Trophoblast cell (in vitro differentiated cells and primary cell): ENCODE results near the gene MYLK.

Experiments
- DNase-seq, 2 donors: peaks; one replicate each; pipeline ENCODE4 v3.0.0-alpha.2; 2016
- H2AFZ ChIP-seq: 2 replicates; pipeline ENCODE4 v1.6.1; 2013; ENCODE audit warnings: low read length, moderate library complexity, mild to moderate bottlenecking; ENCODE audit not compliant: insufficient read depth, poor library complexity
- H2AK5ac ChIP-seq: 2 replicates; pipeline ENCODE4 v1.6.1; 2013; ENCODE audit warnings: mild to moderate bottlenecking, low read length
- H2BK120ac ChIP-seq: 2 replicates; pipeline ENCODE4 v1.6.1; 2013; ENCODE audit warnings: low read length, mild to moderate bottlenecking, moderate library complexity; ENCODE audit not compliant: insufficient read depth, poor library complexity
- H2BK12ac ChIP-seq: 2 replicates; pipeline ENCODE4 v1.6.1; 2013; ENCODE audit warnings: mild to moderate bottlenecking, low read length, moderate library complexity
- H2BK5ac ChIP-seq: 2 replicates; pipeline ENCODE4 v1.6.1; 2013; ENCODE audit warnings: low read length, low read depth, moderate library complexity, mild to moderate bottlenecking; ENCODE audit not compliant: poor library complexity
- H3K14ac ChIP-seq: 2 replicates; pipeline ENCODE4 v1.6.1; 2013; ENCODE audit warnings: mild to moderate bottlenecking, low read length
- H3K18ac ChIP-seq: 2 replicates; pipeline ENCODE4 v1.6.1; 2013; ENCODE audit warnings: mild to moderate bottlenecking, low read length
- H3K23ac ChIP-seq: 2 replicates; pipeline ENCODE4 v1.6.1; 2013; ENCODE audit warnings: low read length
- H3K27ac ChIP-seq: 2 replicates; pipeline ENCODE4 v1.5.1; 2013; ENCODE audit warnings: low read depth, mild to moderate bottlenecking, inconsistent platforms, low read length, moderate library complexity
- H3K27me3 ChIP-seq: 2 replicates; pipeline ENCODE4 v1.6.1; 2013; ENCODE audit warnings: inconsistent platforms, mild to moderate bottlenecking, low read length, moderate library complexity; ENCODE audit not compliant: insufficient read depth
- H3K36me3 ChIP-seq, 2 experiments: 1 replicate in 1 of 2; 2 replicates in 1 of 2; pipeline ENCODE4 v1.6.1; 2013; ENCODE audit warnings: low read length in 2 of 2, mild to moderate bottlenecking in 2 of 2, moderate library complexity in 1 of 2; ENCODE audit not compliant: insufficient read depth in 2 of 2, control insufficient read depth in 1 of 2
- H3K4ac ChIP-seq: 2 replicates; pipeline ENCODE4 v1.6.1; 2013; ENCODE audit warnings: low read depth, mild to moderate bottlenecking, low read length, moderate library complexity
- H3K4me1 ChIP-seq, 2 experiments: 1 replicate in 1 of 2; 2 replicates in 1 of 2; pipeline ENCODE4 v1.6.1; 2013; ENCODE audit warnings: low read length in 2 of 2, mild to moderate bottlenecking in 2 of 2, moderate library complexity in 1 of 2; ENCODE audit not compliant: insufficient read depth in 2 of 2, control insufficient read depth in 1 of 2
- H3K4me2 ChIP-seq: 2 replicates; pipeline ENCODE4 v1.6.1; 2013; ENCODE audit warnings: inconsistent platforms, mild to moderate bottlenecking, low read length, moderate library complexity
- H3K4me3 ChIP-seq: 2 replicates; pipeline ENCODE4 v1.5.1; 2013; ENCODE audit warnings: mild to moderate bottlenecking, low read depth, low read length, inconsistent platforms
- H3K79me1 ChIP-seq: one replicate; pipeline ENCODE4 v1.6.1; 2013; ENCODE audit warnings: low read length
- H3K79me2 ChIP-seq: 2 replicates; pipeline ENCODE4 v1.6.1; 2013; ENCODE audit warnings: low read length, mild to moderate bottlenecking; ENCODE audit not compliant: control insufficient read depth, insufficient read depth, poor library complexity
- H3K9ac ChIP-seq: 2 replicates; pipeline ENCODE4 v1.6.1; 2013; ENCODE audit warnings: mild to moderate bottlenecking, low read length
- H3K9me3 ChIP-seq: 2 replicates; pipeline ENCODE4 v1.6.1; 2013; ENCODE audit warnings: low read depth, mild to moderate bottlenecking, control low read depth, inconsistent platforms, low read length; ENCODE audit not compliant: insufficient read depth
- H4K12ac ChIP-seq: 2 replicates; pipeline ENCODE4 v1.6.1; 2013; ENCODE audit warnings: low read depth, mild to moderate bottlenecking, low read length, moderate library complexity
- H4K8ac ChIP-seq: 2 replicates; pipeline ENCODE4 v1.6.1; 2013; ENCODE audit warnings: low read depth, mild to moderate bottlenecking, low read length, moderate library complexity
- H4K91ac ChIP-seq: one replicate; pipeline ENCODE4 v1.6.1; 2013; ENCODE audit warnings: low read depth, mild to moderate bottlenecking, low read length, moderate library complexity
- WGBS: extraction: QIAGEN DNeasy Blood & Tissue Kit; methylation state at CpG from one replicate; pipeline ENCODE4 v1.1.7; 2013; ENCODE audit warnings: missing lambda C conversion rate; ENCODE audit not compliant: insufficient read length, insufficient coverage; ENCODE audit errors: extremely low coverage; 5-methylcytosine and 5-hydroxymethylcytosine counted together

Gene MYLK

DNA sequence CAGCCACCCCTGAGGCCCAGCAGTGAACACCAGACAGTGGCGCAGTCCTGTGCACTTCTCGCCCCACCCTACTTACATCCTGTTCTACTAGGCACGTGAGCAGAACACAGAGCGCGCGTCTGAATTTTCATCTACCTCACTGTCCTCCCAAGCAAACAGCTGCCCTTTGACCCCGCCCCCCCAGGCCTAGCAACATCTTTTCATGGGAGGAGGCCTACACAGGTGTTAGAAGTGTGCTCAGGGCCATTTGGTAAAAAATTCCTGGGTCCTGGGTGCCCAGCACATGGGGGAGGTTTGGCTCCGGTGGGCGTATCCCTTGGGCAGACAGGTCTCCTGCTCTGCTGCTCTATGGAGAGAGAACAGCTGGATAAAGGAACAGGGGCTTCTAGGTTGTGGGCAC lies 95.0 kb downstream of the MYLK start:
- Histone ChIP-seq H3K4me1 (peaks cover 36 to 43% of the 10 kb centered on the region in 2 experiments), H4K91ac (peak overlapping the region; percentile 99), H3K18ac (peak overlapping the region; percentile 87), H2BK12ac (peak overlapping the region; percentile 85), H4K8ac (peak overlapping the region; percentile 84), H2BK5ac (peak overlapping the region; percentile 99), H3K79me2 (peaks cover 5% of the 10 kb centered on the region), H3K9ac (no peak overlapping the region), H3K79me1 (peaks cover 50% of the 10 kb centered on the region), H3K4ac (peak overlapping the region; percentile 56), H3K4me2 (peak overlapping the region; percentile 6), H3K36me3 (peaks cover 3% of the 10 kb centered on the region in 2 experiments), H4K12ac (peak overlapping the region; percentile 49), H2BK120ac (peak overlapping the region; percentile 91), H3K27ac (peak overlapping the region; percentile 99), H3K23ac (no peak overlapping the region), H3K14ac (peak overlapping the region; percentile 60), H2AK5ac (peak overlapping the region; percentile 67), H3K4me3 (no peak overlapping the region), H2AFZ (peak overlapping the region; percentile 37), H3K9me3 (no peaks in the 10 kb centered on the region), H3K27me3 (no peaks in the 10 kb centered on the region)
- no CpG with 5 or more reads among the region's 9 CpGs for WGBS
- DNase-seq, result peak in 1 of 2 donors; percentile 59

DNA sequence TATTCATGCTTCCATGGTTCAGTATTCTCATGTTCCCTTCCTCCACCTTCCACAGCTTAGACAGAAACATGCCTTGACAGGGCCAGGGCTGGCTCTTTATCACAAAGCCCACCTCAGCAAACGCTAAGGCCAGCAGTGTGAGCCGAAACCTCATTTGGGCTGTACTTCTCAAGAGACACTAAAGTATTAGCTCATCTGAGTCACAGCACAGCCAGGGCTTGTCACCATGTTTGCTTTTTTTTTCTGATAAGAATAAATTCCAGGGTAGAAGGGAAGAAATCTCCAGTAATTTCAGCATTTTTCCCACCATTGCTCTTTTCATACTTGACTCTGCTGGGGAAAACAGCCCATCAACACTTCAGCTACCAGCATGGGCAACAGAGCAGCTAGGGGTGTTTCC lies 95.4 kb downstream of the MYLK start:
- Histone ChIP-seq H4K91ac (peak overlapping the region; percentile 99), H3K27me3 (no peaks in the 10 kb centered on the region), H3K27ac (peak overlapping the region; percentile 99), H4K12ac (peak overlapping the region; percentile 49), H2BK5ac (peak overlapping the region; percentile 99), H3K79me1 (peaks cover 51% of the 10 kb centered on the region), H3K4ac (peak overlapping the region; percentile 56), H3K9me3 (no peaks in the 10 kb centered on the region), H2BK12ac (peak overlapping the region; percentile 85), H2BK120ac (peak overlapping the region; percentile 91), H3K4me2 (no peak overlapping the region), H3K4me1 (peaks cover 37 to 43% of the 10 kb centered on the region in 2 experiments), H3K23ac (no peak overlapping the region), H4K8ac (peak overlapping the region; percentile 84), H2AK5ac (peak overlapping the region; percentile 67), H3K4me3 (no peak overlapping the region), H3K36me3 (peaks cover 3% of the 10 kb centered on the region in 2 experiments), H2AFZ (peak overlapping the region; percentile 9), H3K79me2 (peaks cover 5% of the 10 kb centered on the region), H3K14ac (peak overlapping the region; percentile 60), H3K9ac (no peak overlapping the region), H3K18ac (peak overlapping the region; percentile 87)
- DNase-seq, result peak in 1 of 2 donors; percentile 71
- WGBS, result no CpG with 5 or more reads among the region's 2 CpGs

- Histone ChIP-seq H2BK5ac (no peak overlapping the region), H2AFZ (no peak overlapping the region), H4K12ac (no peak overlapping the region), H3K4me1 (peaks cover 31 to 36% of the 10 kb centered on the region in 2 experiments), H4K8ac (peak overlapping the region; percentile 57), H3K18ac (peak overlapping the region; percentile 48), H2BK120ac (no peak overlapping the region), H3K27me3 (no peaks in the 10 kb centered on the region), H3K79me2 (peaks cover 5% of the 10 kb centered on the region), H3K4me2 (no peak overlapping the region), H3K23ac (no peak overlapping the region), H3K27ac (no peak overlapping the region), H2BK12ac (peak overlapping the region; percentile 86), H3K36me3 (peaks cover 3% of the 10 kb centered on the region in 2 experiments), H3K4me3 (no peak overlapping the region), H3K9ac (no peak overlapping the region), H4K91ac (peak overlapping the region; percentile 30), H3K14ac (peak overlapping the region; percentile 56), H3K79me1 (peaks cover 42% of the 10 kb centered on the region), H3K4ac (peak overlapping the region; percentile 15), H2AK5ac (peak overlapping the region; percentile 13), H3K9me3 (no peaks in the 10 kb centered on the region)
- DNase-seq, result no peak
- WGBS, result no CpG with 5 or more reads among the region's 5 CpGs
These were observed 97.0 kb downstream of the MYLK start for GRCh38 chr3:123787133-123787532.

DNA sequence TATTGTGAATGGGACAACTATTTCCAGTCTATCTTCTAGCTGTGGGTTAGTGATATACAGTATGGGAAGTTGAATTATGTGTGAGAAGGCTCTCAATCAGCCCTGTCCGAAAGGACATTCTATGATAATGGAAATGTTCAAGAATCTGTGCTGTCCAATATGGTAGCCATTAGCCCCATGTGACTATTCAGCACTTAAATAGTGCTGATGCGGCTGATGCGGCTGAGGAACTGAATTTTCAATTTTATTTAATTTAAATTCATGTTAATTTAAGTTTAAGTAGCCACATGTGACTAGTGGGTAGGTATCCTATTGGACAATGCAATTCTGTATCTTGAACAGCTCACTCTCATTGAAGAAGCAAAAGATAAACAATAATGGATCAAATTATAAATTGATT lies 98.5 kb downstream of the MYLK start:
- Histone ChIP-seq H3K23ac (no peak overlapping the region), H4K91ac (no peak overlapping the region), H3K27me3 (no peaks in the 10 kb centered on the region), H3K9me3 (no peaks in the 10 kb centered on the region), H3K4me1 (peaks cover 23 to 31% of the 10 kb centered on the region in 2 experiments), H2AK5ac (no peak overlapping the region), H3K79me2 (peaks cover 5% of the 10 kb centered on the region), H3K4ac (no peak overlapping the region), H4K8ac (no peak overlapping the region), H2BK120ac (no peak overlapping the region), H3K79me1 (peaks cover 38% of the 10 kb centered on the region), H3K18ac (no peak overlapping the region), H3K9ac (no peak overlapping the region), H3K36me3 (peaks cover 3% of the 10 kb centered on the region in 2 experiments), H3K27ac (no peak overlapping the region), H2AFZ (no peak overlapping the region), H3K4me2 (no peak overlapping the region), H3K4me3 (no peak overlapping the region), H4K12ac (no peak overlapping the region), H2BK5ac (no peak overlapping the region), H2BK12ac (no peak overlapping the region), H3K14ac (no peak overlapping the region)
- WGBS, result no CpG with 5 or more reads among the region's 3 CpGs
- no peak for DNase-seq
